Measurements from ENCODE around the gene IBA57.

- no peak for TF ChIP-seq CTCF (IDR thresholded peaks at IDR 0.05; ENCODE audit: control extremely low read depth in 1 of 3, insufficient read depth in 1 of 3, low read depth in 1 of 3, low read length in 3 of 3)
- no peak for TF ChIP-seq RAD21 (IDR thresholded peaks at IDR 0.05 in 1 of 2, conservative IDR thresholded peaks at IDR 0.05 in 1 of 2; ENCODE audit: low read depth in 2 of 2, low read length in 2 of 2)
- TF ChIP-seq RFX5 (IDR thresholded peaks at IDR 0.05; ENCODE audit: borderline replicate concordance, low read depth, low read length) = no peak
- no peak for TF ChIP-seq POLR2AphosphoS5 (IDR thresholded peaks at IDR 0.05; ENCODE audit: low read depth, low read length)
- no peak for TF ChIP-seq CHD2 (IDR thresholded peaks at IDR 0.05; ENCODE audit: low read length)
- TF ChIP-seq EZH2 (IDR thresholded peaks at IDR 0.05; ENCODE audit: low read depth, low read length, severe bottlenecking) = no peak
- no peak for TF ChIP-seq SIN3A (conservative IDR thresholded peaks at IDR 0.05 in 1 of 2, IDR thresholded peaks at IDR 0.05 in 1 of 2; ENCODE audit: low read depth in 1 of 2, low read length in 2 of 2)
- TF ChIP-seq YY1 (IDR thresholded peaks at IDR 0.05; ENCODE audit: low read depth, low read length) = no peak
- no peak for TF ChIP-seq POLR2A (IDR thresholded peaks at IDR 0.05; ENCODE audit: control extremely low read depth in 1 of 2, low read depth in 2 of 2, low read length in 2 of 2)
- TF ChIP-seq TEAD4 (IDR thresholded peaks at IDR 0.05; ENCODE audit: low read depth, low read length) = no peak
- TF ChIP-seq ZNF274 (IDR thresholded peaks at IDR 0.05; ENCODE audit: borderline replicate concordance, extremely low read depth, low read length) = no peak
- TF ChIP-seq JUND (IDR thresholded peaks at IDR 0.05; ENCODE audit: low read length) = no peak
- no peak for TF ChIP-seq TCF12 (IDR thresholded peaks at IDR 0.05; ENCODE audit: low read depth, low read length)
- no peak for TF ChIP-seq EGR1 (IDR thresholded peaks at IDR 0.05; ENCODE audit: borderline replicate concordance, low read depth, low read length)
These were observed 46.9 kb downstream of the IBA57 start for GRCh38 chr1:228212415-228212965.
